Hematopoietic multipotent progenitor cell treated with erythropoietin and hydrocortisone succinate and interleukin-3 and kit ligand, for 6 days (in vitro differentiated cells): ENCODE results near the gene EPHB1.
"Not testable (repeated sequence)": the region's sequence is repeated elsewhere in the genome, so short reads cannot be mapped to it uniquely, and the experiment has no call there.

Experiments used
- DNase-seq: peaks from one replicate; pipeline ENCODE4 v3.0.0-alpha.2; 2015

EPHB1 gene

DNA sequence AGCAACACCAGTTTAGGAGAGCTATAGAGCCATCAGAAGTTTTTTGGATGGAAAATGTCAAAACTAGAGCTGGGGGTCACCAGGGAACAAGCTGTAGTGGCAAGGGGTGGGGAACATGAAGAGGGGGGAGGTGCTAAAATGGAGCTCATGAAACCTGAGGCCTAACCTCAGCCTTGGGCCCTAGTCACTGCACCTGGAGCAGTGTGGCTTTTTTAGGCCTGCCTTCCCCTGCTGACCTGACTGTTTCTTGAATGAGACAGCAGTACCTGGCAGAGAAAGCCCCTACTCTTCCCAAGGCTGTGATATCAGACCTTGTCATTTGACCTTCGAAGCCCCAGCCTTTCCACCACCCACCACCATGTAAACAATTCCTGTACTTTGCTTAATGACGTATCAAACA is 383.5 kb downstream of the EPHB1 start:
- no peak for DNase-seq

DNA sequence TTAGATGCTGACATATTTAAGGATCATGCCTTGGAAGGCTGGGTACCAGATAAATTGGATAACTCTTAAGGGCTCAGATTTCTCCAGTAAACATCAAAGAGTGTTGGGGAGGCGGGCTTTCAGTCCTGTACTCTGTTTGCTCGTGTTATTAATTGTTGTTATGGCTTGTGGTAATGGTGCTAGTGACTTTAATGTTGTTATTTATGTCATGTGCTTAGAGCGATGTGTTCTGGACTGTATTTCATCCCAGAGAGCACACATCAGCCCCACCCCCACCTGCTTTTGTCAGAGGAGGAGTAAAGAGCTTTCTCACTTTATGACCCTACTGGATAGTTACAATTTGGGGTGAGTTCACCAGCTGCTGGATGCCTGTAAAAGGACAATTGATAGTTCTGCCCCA is 386.3 kb downstream of the EPHB1 start:
- DNase-seq: no peak

DNA sequence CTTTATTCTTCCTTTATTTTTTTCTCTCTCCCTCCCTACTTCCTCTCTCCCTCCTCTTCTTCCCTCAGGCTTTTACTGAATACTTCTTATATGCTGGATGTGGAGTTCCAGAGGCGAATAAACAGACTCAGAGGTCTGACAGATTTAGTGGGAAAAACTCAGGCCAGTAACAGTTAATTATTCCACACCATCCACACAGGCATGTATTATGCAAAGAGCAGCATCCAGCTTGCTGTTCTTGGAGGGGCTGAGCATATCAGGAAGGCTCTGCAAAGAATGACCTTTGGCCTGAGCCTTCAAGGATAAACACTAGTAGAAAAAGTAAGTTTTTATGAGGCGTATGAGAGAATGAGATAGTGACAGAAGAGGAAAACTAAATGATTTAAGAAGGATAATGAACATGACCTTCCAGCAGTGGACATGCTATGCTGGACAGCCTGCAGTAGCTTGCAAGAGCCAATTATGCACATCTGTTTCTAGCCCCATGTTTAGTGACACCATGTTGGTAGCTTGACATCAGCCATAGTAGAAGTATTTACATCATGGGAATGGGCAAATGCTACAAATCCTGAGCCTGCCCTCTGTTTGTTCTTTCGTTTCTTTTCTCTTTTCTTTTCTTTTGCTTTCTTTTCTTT is 387.4 kb downstream of the EPHB1 start:
- DNase-seq: no peak

DNA sequence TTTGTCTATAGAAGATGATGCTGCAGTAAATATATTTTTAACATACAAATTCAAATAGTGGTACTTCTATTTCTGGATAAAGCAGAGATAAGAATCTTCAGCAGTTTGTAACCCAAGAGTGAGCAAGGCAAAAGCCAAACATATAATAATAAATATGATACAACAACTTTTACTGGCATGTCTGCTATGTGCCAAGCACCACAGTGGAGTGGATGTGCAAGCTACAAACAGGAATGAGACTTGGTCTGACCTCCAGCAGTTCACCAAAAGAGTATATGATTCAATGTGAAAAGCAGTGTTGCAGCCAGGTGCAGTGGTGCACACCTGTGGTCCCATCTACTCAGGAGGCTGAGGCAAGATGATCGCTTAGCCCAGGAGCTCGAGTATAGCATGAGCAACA is 395.6 kb downstream of the EPHB1 start:
- no peak for DNase-seq

DNA sequence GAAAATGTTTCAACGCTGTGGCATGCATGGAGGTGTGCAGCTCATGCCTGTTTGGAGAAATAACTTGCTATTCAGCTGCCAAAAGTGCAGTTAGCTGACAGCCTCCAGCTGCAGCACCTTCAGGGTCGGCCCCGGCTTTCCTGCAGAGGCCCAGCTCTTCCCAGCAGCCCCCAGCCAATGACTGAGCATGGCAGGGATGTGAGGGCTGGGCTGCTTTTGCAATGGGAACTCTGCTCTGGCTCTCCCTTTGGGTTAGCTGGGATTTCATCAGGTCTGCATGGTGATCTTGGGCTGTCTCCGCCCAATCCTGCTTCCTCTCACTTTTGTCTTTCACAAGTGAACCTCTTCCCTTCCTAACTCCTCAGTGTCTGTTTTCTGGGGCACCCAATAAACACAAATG is 396.6 kb downstream of the EPHB1 start:
- no peak for DNase-seq

DNA sequence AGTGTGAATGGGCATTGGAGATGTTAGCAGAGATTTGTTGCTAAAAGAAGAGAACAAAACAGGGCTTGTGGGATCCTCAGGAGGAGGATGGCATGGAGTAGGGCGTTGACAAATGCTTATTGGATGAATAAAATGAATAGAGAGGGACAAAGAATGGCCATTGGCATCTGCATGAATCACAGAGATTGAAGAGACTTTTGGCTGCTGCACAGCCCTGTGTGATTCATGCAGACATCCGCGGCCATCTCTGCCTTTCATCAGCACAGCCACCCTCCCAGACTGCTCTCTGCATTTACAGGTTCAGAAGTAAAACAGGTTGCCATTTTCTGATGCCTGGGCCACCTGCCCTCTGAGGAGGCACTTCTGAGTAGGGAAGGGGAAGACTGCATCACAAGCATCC is 397.9 kb downstream of the EPHB1 start:
- DNase-seq: no peak

DNA sequence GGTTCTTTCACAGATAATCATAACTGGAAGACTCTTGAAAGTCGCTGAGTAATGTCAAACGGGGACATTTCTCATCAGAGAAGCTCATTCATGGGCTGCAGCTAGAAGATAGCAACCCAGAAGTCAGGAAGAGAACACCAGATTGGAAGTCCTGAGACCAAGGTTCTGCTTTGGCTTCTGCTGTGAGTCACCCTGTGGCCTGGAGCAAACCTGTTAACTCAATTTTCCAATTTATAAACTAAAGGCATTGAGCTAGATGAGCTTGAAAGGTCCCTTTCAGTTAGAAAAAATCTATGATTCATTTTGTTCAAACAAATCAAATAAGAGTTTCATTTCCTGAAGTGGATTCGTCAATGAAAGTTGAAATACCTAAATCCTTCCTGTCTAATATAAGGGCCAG is 402.2 kb downstream of the EPHB1 start:
- peak; percentile 9 for DNase-seq

DNA sequence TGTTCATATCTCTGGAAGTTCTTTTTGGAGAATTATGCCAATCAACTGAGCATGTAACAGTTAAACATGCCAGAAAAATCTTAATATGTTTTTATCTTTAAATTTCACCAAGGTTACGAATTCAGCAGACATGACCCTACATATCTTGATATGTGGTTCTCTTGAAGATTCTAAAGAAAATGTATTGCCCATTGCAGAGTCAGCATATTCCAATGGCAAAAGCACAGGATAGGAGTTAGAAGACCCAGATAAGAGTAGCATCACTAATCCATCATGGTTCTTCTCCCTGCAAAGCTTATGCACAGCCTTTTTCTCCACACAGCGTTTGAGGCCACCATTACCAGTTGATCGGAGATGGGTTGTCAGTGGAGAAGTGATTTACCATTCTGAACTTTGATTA is 402.8 kb downstream of the EPHB1 start:
- DNase-seq: no peak

DNA sequence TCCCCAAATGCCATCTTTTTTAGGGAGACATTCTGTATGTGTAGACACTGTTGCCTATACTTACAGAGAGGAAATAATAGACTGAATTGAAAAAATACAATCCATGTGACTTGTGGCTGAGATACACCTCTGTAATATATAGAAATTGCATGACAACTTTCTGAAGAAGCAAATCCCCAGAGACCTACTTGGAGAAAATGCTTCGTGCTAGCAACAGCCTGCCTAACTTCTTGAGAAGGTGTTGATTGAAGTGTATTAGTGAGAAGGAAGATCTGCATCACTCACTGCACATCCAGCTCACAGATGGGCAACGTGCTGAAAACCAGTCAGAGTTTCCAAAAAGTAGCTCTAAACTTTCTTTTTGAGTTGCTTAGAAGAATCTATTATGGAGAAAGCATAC is 404.1 kb downstream of the EPHB1 start:
- no peak for DNase-seq

DNA sequence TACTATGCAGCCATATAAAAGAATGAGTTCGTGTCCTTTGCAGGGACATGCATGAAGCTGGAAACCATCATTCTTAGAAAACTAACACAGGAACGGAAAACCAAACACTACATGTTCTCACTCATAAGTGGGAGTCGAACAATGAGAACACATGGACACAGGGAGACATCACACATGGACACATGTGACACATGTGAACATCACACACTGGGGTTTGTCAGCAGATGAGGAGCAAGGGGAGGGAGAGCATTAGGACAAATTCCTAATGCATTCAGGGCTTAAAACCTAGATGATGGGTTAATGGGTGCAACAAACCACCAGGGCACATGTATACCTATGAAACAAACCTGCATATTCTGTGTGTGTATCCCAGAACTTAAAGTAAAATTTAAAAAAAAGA is 408.0 kb downstream of the EPHB1 start:
- DNase-seq: no peak

DNA sequence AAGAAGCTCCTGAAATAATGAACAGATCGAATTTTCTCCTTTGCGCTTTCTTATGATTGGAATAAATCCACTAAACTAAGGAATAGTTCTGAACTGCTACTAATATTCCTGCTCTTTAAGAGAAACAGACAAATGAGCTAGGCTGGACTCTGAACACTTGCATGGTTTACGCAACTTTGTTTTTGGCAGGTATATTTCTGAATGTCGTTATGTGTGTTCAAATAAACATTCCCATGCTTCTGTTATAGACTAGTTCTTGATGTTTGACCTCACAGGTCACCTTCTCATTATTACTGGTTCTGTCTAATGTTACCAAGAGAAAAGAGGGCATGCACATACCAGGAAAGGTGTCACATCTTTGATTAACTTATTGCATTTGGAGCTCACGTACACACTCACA is 418.2 kb downstream of the EPHB1 start:
- DNase-seq: no peak

DNA sequence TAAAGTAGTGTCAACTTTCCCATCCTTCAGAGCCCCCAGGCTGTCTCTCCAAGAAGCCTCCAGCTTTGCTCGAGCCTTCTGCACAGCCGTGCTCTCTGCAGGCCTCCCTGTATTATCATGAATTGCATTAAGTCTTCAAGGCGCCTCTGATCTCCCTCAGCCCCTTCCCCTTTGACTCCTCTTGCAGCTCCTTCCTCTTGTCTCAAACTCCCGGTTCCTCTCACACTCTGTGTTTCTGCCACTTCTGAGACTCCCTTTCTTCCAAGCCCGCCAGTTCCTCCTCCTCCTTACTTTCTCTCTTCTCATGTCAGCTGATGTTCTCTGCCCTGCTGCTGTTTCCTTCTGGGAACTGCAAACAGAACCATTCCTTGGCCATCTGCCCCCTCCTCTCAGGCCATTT is 418.8 kb downstream of the EPHB1 start:
- DNase-seq: no peak

DNA sequence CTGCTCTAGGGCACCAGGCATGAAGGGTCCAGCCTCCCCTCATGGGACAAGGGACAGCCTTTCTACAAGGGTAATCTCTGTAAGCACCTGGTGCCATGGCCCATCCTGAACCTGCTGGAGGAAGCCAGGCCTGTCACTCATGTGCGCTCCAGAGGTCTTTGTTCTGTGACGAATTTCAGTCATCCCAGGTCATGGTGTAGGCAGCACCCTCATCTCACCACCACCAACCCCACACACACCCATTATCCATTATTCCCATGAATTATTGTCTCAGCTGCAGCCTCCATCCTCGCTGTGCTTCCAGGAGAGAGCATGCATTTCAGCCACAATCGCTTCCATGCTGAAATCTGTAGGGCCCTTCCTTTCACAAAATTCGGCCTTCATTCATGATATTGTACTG is 419.3 kb downstream of the EPHB1 start:
- no peak for DNase-seq

DNA sequence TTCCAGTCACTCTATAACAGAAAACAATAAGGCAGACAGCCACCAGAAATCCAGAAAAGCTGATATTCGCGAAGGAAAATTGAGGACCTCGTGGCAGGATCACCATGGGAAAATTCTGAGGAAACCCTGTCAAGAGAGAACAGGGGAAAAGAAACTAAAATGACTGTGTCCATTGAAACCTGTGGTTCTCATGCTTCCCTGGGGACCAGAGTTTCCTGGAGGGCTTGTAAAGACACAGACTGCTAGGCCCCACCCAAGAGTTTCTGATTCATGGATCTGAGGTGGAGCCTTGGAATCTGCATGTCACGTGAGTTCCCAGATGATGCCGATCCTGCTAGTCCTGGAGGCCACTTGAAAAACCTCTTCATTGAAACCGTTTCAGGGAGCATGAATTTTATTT is 420.5 kb downstream of the EPHB1 start:
- no peak for DNase-seq

DNA sequence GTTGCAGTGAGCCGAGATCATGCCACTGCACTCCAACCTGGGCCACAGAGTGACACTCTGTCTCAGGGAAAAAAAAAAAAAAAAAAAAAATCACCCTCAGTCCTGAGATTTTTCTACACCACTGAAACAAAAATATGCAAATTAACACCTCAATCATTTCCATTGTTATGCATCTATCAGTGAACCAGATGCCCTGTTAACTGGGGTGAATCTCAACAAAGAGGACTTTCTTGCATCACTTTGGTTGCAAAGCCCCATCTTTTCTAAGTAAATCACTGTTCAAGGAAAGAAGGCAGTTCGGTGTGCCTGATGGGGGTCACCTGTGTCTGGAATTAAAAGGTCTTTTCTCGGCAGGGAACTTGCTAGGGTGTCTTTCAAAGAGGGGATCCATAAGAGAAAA is 421.6 kb downstream of the EPHB1 start:
- no peak for DNase-seq

DNA sequence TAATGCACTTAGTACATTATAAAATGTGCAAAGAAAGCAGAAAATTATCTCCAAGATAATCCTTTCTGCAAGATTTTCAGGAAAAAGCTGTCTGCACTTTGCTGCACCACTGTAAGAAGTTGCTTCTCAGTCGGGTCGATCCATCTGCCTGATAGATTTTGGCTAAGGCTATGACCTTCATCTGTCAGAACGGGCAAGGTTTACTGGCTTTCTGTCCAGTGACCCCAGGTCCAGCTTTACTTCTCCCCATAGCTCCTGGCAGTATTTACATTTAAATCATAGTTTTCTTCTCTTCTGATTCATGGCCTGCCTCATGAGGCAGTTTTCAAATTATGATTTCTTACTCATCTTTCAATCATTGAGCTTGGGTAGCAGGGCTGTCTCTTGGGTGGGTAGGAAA is 422.7 kb downstream of the EPHB1 start:
- no peak for DNase-seq

DNA sequence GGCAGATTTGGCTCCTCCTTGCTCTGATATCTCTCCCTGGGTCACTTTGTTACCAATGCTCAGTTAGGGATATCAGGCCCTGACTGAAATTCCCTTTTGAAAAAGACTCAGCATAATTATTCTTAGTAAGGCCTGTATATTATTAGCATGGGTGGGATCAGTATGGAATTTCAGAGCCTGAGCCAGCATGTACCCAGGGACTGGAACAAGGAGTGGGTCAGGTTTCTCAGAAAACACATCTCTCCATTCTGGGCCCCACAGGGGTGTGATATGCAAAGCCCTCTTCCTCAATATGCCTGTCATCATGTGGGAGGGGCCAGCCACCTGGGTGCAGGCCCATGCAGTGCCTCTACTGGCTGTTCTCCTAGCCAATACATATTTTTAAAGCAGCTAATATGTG is 423.2 kb downstream of the EPHB1 start:
- DNase-seq: no peak

DNA sequence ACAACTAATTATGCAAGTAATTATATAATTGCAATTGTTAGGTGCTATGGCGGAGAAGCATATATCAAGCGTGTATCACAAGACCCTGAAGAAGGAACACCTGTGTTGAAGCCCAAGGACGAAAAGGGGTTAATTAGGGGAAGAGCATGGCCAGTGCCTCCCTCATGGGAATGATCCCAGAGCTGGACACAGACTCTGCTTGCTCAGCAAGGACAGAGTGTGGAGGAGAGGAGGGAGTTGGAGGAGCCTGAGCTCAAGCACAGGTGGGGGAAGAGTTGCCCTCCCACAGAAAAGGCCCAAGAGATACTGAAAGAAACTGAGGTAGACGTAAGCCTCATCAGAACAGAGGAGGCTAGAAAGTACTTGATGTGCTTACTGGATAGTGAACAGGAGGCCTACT is 423.7 kb downstream of the EPHB1 start:
- DNase-seq: no peak

DNA sequence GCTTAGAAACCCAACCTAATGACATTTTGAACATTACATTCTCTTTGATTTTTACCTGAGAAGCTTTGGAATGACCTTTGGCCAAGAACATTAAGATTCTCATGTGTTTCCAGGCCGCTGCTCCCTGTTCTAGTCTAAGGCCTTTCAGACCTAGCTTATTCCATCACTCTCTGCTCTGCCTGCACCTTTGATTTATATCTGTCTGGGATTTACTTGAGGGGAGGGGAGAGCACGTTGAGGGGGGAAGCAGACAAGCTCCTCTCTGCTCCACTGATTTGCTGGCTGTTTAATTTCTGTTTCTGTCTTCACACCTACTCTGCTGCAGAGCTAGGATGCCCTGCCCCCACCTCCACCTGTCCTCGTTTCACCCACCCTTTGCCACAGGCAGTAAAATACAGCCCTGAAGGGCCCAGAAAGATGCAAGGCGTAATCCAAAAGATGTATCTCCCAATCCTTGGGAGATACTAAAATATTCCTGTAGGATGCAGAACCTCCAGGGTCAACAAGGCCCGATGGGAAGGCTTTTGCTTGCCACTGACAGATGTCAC is 429.8 kb downstream of the EPHB1 start:
- DNase-seq: no peak

DNA sequence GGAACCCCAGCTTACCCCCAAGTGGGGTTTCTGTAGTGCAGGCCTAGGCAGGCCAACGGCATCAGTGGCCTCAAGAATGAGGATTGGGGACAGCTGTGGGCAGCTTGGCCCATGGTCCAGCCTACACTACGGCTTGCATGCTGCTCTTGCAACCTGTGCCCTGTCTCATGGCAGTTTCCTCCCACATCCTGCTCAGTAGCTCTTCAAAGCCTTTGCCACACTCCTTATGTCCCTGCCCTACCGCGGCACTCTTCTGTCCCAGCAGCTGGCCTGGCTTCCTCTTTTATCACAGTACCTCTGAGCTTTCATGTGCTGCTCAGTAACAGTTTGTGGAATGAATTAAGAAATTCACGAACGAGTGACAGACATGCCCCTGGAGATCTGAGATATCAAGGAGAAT is 431.0 kb downstream of the EPHB1 start:
- DNase-seq: peak; percentile 63

DNA sequence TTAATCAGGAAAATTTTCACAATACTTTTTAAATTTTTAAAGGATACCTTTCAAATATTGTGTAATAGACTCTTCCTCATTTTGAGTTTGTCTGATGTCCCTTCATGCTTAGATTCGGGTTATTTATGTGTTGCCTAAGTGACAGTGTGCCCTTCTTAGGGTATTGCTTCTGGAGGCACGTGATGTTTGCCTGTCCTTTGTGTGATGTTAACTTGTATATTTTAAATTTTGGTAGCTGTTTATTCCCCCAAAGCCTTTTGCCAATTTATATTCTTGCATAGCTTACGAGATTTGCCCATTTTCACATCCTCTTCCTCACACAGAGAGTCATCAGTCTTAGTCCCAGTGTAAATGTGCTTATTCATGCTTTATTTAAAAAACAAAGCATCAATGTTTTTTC is 433.1 kb downstream of the EPHB1 start:
- DNase-seq: peak; percentile 10

DNA sequence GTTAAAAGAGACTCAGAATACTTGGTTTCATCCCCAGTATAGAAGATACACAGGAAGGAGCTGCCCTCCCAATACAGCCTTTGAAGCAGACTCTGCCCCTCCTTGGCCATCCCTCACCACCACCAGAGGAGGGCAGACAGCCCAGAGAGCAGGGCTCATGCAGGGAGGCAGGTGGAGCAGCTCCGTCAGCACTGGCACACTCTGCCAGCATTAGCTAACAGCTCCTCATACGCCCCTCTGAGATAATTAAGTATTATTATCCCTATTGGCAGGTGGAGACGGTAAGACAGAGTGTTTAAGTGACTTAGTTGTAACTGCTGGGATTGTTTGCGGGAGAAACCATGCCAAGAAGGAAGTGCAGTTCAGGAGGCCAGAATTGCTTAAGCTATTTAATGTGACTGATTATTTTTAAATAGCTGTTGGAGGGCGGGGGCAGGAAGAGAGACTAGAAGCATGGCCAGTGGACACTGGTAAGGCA is 434.0 kb downstream of the EPHB1 start:
- DNase-seq: no peak

DNA sequence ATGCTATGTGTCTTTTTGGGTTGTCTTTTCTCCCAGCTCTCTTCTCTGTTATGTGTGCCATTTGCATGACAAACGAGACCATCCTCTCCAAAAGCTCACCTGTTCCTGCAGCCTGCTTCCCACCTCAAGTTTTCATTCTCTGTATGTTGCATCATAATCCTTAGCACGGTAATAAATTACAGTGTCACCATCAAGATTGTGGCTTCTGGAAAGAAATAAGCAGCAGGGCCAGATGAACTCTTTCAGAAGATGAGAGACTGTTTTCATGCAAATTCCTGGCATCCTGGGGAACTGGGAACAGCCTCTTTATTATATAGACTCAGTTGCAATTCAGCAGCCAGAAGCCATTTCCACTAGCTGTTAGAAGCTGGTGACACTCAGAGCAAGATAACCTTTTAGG is 436.7 kb downstream of the EPHB1 start:
- no peak for DNase-seq

DNA sequence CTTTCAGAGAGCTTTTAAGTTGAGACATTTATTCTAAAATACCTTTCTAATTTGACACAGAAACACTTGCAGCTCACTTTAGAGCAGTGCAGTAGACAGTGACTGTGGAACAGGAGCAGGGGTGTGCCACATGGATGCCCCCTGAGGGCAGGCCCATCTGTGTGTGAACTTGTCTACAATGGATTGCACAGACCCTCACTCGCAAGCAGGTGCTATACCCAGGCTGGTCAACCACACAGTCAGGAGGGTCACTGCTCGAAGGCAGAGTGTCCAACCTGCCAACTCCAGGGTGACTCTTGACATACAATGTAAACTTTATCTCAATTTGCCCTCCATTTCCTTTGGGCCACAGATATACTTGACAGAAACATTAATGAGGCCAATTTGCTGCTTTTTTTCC is 437.2 kb downstream of the EPHB1 start:
- no peak for DNase-seq

DNA sequence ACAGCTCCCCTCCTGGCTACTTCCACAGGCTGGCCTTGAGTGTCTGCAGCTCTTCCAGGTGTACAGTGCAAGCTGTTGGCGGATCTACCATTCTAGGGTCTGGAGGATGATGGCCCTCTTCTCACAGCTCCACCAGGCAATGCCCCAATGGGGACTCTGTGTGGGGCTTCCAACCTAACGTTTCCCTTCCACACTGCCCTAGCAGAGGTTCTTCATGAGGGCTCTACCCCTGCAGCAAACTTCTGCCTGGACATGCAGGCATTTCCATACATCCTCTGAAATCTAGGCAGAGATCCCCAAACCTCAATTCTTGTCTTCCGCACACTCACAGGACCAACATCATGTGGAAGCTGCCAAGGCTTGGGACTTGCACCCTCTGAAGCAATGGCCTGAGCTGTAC is 438.4 kb downstream of the EPHB1 start:
- not testable (repeated sequence) for DNase-seq
